HepG2 (cell line): ENCODE data around the gene PEX19. TPM values are rescaled to one million over a fixed set of nuclear protein-coding genes. Genes with fewer than 3 reads are reported as not detected.

Source experiments
- ELF1 ChIP-seq: sonication (generic); formaldehyde crosslinking; IDR thresholded peaks from 2 replicates; pipeline ENCODE4 v1.4.0; 2020; ENCODE audit warnings: missing genetic modification reagents
- HOXA9 ChIP-seq: sonication (generic); formaldehyde crosslinking; IDR thresholded peaks from 2 replicates; pipeline ENCODE4 v1.8.1; 2022; ENCODE audit warnings: missing genetic modification reagents, mild to moderate bottlenecking, moderate library complexity, borderline replicate concordance
- MTERF4 ChIP-seq: sonication (generic); formaldehyde crosslinking; IDR thresholded peaks from 2 replicates; pipeline ENCODE4 v1.8.0; 2023; ENCODE audit warnings: mild to moderate bottlenecking, missing genetic modification reagents
- MYPOP ChIP-seq: sonication (generic); formaldehyde crosslinking; IDR thresholded peaks from 2 replicates; pipeline ENCODE4 v1.8.1; 2023; ENCODE audit warnings: mild to moderate bottlenecking, moderate library complexity, missing genetic modification reagents
- PITX1 ChIP-seq: sonication (generic); formaldehyde crosslinking; IDR thresholded peaks from 2 replicates; pipeline ENCODE4 v1.5.1; 2020; ENCODE audit warnings: mild to moderate bottlenecking, missing genetic modification reagents
- SRF ChIP-seq: IDR thresholded peaks from 2 replicates; pipeline ENCODE4 v1.6.1; 2011; ENCODE audit warnings: mild to moderate bottlenecking, low read depth, low read length, moderate library complexity
- ZBTB3 ChIP-seq: sonication (generic); formaldehyde crosslinking; IDR thresholded peaks from 2 replicates; pipeline ENCODE4 v1.4.0; 2020; ENCODE audit warnings: low read depth, mild to moderate bottlenecking, moderate library complexity, missing genetic modification reagents, borderline replicate concordance
- ZNF101 ChIP-seq: sonication (generic); formaldehyde crosslinking; IDR thresholded peaks from 2 replicates; pipeline ENCODE4 v1.4.0; 2020; ENCODE audit warnings: mild to moderate bottlenecking, low read depth, missing genetic modification reagents, borderline replicate concordance
- ZNF281 ChIP-seq: sonication (generic); formaldehyde crosslinking; IDR thresholded peaks from 2 replicates; pipeline ENCODE4 v1.4.0; 2020; ENCODE audit warnings: missing genetic modification reagents, borderline replicate concordance
- ZNF326 ChIP-seq: sonication (generic); formaldehyde crosslinking; IDR thresholded peaks from 2 replicates; pipeline ENCODE4 v1.4.0; 2020; ENCODE audit warnings: missing genetic modification reagents, borderline replicate concordance
- ZNF337 ChIP-seq: sonication (generic); formaldehyde crosslinking; IDR thresholded peaks from 2 replicates; pipeline ENCODE4 v1.5.1; 2020; ENCODE audit warnings: missing genetic modification reagents, low read depth, mild to moderate bottlenecking, borderline replicate concordance
- ZNF598 ChIP-seq: sonication (generic); formaldehyde crosslinking; IDR thresholded peaks from 2 replicates; pipeline ENCODE4 v1.5.1; 2020; ENCODE audit warnings: mild to moderate bottlenecking, missing genetic modification reagents, borderline replicate concordance
- ZNF724P ChIP-seq: sonication (generic); formaldehyde crosslinking; IDR thresholded peaks from 2 replicates; pipeline ENCODE4 v1.8.0; 2022; ENCODE audit warnings: missing genetic modification reagents, borderline replicate concordance
- polyA plus RNA-seq, 8 experiments: library from polyadenylated mRNA; depleted of rRNA in 3 of 8; stranded (reverse) in 7 of 8; unstranded in 1 of 8; fragments of >200 nt; fragmentation: Illumina TruSeq in 4 of 8; extraction: Trizol in 4 of 8; gene quantifications; 2 replicates each; pipeline versions ENCODE4 v1.2.1 to v1.2.3, GENCODE V29; 2011 to 2016; ENCODE audit warnings: low read depth in 4 of 8, missing spikeins in 1 of 8, mixed read lengths in 1 of 8; ENCODE audit not compliant: insufficient read depth in 1 of 8
- total RNA-seq, 5 experiments: library from RNA; depleted of rRNA; stranded (reverse); fragments of >200 nt; fragmentation: Illumina TruSeq; extraction: Trizol; gene quantifications; 2 replicates each; pipeline ENCODE4 v1.2.3, GENCODE V29; 2016; ENCODE audit warnings: low read depth in 1 of 5
- TF ChIP-seq, protein P1 (sequence below): sonication (generic); formaldehyde crosslinking; IDR thresholded peaks from 2 replicates; pipeline ENCODE4 v1.9.0; 2021; ENCODE audit warnings: missing genetic modification reagents, mild to moderate bottlenecking, borderline replicate concordance
- TF ChIP-seq, protein P2 (sequence below): sonication (generic); formaldehyde crosslinking; IDR thresholded peaks from 2 replicates; pipeline ENCODE4 v1.8.1; 2022; ENCODE audit warnings: mild to moderate bottlenecking, missing genetic modification reagents
- TF ChIP-seq, protein P3 (sequence below): IDR thresholded peaks from 2 replicates; pipeline ENCODE4 v1.6.1; 2016
- TF ChIP-seq, protein P4 (sequence below): sonication (generic); formaldehyde crosslinking; IDR thresholded peaks from 2 replicates; pipeline ENCODE4 v1.5.0; 2020; ENCODE audit warnings: mild to moderate bottlenecking, missing genetic modification reagents

Gene PEX19
- total and polyA plus RNA-seq, 2 of the 13 experiments (the other 11 are each of a cell fraction or from before 2014, with no cell fraction given), result 47.0 to 51.8 TPM

DNA sequence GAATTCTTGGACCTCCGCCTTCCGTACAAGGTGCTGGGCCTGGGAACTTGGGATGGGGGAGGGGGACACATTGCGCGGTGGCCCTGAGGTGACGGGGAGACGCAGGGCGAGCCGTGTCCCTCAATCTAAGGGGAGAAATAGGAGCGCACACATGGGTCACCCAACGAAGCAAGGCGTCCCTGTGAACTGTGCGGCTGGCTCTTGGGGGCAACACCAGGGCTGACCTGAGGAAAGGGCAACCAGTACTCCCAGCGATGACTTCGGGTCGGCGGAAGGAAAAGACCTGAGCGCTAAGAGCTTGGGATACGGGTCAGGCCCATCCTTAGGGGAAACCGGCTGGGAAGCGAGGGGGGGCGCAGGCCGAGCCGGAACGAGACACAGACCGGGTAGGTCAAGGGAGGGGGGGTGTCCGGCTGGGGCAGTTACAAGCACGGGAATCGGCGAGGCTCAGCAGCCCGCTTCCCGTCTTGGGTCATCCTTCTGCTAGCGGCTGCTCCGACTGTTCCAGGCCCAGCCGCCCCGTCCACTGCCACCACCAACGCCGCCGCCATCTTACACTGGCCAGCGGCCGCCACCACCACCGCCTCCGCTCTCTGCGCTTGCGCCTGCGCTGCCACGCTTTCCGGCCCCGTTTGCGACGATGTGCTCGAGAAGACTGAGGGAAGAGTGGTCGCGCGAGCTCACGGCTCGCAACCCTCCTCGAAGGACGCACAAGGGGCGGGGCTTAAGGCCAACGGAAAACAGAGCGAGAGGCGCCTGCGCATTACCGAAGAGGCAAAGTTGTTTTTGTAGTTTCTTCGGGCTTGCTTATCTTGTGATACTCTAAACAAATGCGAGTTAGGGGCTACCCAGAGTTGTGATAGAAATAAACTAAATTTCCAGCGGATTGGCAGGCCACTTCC is 22.8 kb downstream of the PEX19 start, which contains the start of gene DCAF8 (continued):
- TF ChIP-seq MTERF4 (CRISPR knock-in tag) (peak; percentile 73; the same call in 1 of the 2 replicates), ZNF326 (CRISPR knock-in tag) (no peak), ZNF281 (CRISPR knock-in tag) (peak; percentile 87; the same call in 1 of the 2 replicates), ZNF598 (CRISPR knock-in tag) (no peak; the same call in 1 of the 2 replicates), ZNF101 (CRISPR knock-in tag) (no peak), HOXA9 (CRISPR knock-in tag) (no peak), MYPOP (CRISPR knock-in tag) (peak; percentile 98), SRF (no peak), ZNF724P (CRISPR knock-in tag) (peak; percentile 63; the same call in 1 of the 2 replicates), PITX1 (CRISPR knock-in tag) (peak; percentile 7; the same call in 1 of the 2 replicates), ELF1 (CRISPR knock-in tag) (peak; percentile 66), ZBTB3 (CRISPR knock-in tag) (no peak), ZNF337 (CRISPR knock-in tag) (no peak)
- TF ChIP-seq, protein P1, sequence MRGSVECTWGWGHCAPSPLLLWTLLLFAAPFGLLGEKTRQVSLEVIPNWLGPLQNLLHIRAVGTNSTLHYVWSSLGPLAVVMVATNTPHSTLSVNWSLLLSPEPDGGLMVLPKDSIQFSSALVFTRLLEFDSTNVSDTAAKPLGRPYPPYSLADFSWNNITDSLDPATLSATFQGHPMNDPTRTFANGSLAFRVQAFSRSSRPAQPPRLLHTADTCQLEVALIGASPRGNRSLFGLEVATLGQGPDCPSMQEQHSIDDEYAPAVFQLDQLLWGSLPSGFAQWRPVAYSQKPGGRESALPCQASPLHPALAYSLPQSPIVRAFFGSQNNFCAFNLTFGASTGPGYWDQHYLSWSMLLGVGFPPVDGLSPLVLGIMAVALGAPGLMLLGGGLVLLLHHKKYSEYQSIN (CRISPR knock-in tag), result no peak
- TF ChIP-seq, protein P2, sequence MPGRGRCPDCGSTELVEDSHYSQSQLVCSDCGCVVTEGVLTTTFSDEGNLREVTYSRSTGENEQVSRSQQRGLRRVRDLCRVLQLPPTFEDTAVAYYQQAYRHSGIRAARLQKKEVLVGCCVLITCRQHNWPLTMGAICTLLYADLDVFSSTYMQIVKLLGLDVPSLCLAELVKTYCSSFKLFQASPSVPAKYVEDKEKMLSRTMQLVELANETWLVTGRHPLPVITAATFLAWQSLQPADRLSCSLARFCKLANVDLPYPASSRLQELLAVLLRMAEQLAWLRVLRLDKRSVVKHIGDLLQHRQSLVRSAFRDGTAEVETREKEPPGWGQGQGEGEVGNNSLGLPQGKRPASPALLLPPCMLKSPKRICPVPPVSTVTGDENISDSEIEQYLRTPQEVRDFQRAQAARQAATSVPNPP (CRISPR knock-in tag), result no peak
- TF ChIP-seq, protein P3, sequence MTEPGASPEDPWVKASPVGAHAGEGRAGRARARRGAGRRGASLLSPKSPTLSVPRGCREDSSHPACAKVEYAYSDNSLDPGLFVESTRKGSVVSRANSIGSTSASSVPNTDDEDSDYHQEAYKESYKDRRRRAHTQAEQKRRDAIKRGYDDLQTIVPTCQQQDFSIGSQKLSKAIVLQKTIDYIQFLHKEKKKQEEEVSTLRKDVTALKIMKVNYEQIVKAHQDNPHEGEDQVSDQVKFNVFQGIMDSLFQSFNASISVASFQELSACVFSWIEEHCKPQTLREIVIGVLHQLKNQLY (CRISPR knock-in tag), result peak; percentile 62; the same call in 1 of the 2 replicates
- TF ChIP-seq, protein P4, sequence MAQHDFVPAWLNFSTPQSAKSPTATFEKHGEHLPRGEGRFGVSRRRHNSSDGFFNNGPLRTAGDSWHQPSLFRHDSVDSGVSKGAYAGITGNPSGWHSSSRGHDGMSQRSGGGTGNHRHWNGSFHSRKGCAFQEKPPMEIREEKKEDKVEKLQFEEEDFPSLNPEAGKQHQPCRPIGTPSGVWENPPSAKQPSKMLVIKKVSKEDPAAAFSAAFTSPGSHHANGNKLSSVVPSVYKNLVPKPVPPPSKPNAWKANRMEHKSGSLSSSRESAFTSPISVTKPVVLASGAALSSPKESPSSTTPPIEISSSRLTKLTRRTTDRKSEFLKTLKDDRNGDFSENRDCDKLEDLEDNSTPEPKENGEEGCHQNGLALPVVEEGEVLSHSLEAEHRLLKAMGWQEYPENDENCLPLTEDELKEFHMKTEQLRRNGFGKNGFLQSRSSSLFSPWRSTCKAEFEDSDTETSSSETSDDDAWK (CRISPR knock-in tag), result no peak
